22Rv1 (cell line): ENCODE results near the gene DRD2.

Experiments
- CTCF ChIP-seq: fragments of 450-650 bp; IDR thresholded peaks from 2 replicates; pipeline ENCODE4 v1.5.1; 2017; ENCODE audit warnings: mild to moderate bottlenecking
- ZFX ChIP-seq: fragments of 450-650 bp; IDR thresholded peaks from 2 replicates; pipeline ENCODE4 v1.6.1; 2017; ENCODE audit warnings: antibody characterized with exemption, borderline replicate concordance

GRCh38 chr11:113396690-113397089, 78.5 kb downstream of the DRD2 start:
- TF ChIP-seq CTCF: no peak
- no peak for TF ChIP-seq ZFX
